Hepatocyte (in vitro differentiated cells): ENCODE results near the gene MICOS13.

ENCODE experiments used
- CTCF ChIP-seq: fragments of 200-600 bp; sonication (generic); IDR thresholded peaks from 2 replicates; pipeline ENCODE4 v1.5.1; 2016; ENCODE audit warnings: antibody characterized with exemption, mild to moderate bottlenecking; ENCODE audit not compliant: poor library complexity
- EZH2phosphoT487 ChIP-seq: fragments of 200-600 bp; sonication (generic); IDR thresholded peaks from one replicate; pipeline ENCODE4 v1.6.1; 2018; ENCODE audit warnings: antibody characterized with exemption, mild to moderate bottlenecking, low read depth, moderate library complexity; ENCODE audit not compliant: unreplicated experiment, severe bottlenecking

GRCh38 chr19:5667751-5668271 lies 12.5 kb downstream of the MICOS13 start:
- TF ChIP-seq CTCF, result no peak
- TF ChIP-seq EZH2phosphoT487, result no peak
